NCI-H128 (cell line): ENCODE results near the gene TECPR2.

ENCODE experiments used
- DNase-seq: peaks from one replicate; lab custom pipeline; 2025; ENCODE audit not compliant: unreplicated experiment; lab: John Stamatoyannopoulos, UW

The TECPR2 gene

DNA sequence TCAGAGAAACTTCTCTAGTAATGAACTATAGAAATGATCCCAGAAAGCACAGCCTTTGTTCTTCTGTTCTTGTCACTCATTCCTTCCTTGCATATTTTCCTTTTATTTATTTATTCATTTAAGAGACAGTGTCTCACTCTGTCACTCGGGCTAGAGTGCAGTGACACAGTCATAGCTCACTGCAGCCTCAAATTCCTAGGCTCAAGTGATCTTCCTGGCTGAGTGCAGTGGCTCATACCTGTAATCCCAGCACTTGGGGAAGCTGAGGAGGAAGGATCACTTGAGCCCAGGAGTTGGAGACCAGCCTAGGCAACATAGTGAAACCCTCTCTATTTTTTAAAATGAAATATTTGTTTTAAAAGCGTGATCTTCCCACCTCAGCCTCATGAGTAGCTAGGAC lies 11.5 kb downstream of the TECPR2 start:
- no peak for DNase-seq

DNA sequence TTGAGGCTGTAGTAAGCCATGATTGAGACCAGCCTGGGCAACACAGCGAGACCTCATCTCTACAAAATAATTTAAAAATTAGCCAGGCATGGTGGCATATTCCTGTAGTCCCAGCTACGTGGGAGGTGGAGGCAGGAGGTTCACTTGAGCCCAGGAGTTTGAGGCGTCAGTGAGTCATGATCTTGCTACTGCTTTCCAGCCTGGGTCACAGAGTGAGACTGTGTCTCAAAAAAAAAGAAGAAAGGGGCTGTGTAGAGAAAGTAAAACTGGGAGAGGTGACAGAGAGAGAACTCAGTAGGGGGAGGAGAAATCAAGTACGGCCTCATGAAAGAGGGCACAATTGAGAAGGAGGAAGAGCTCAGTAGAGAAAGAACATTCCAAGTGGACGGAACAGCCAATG lies 12.4 kb downstream of the TECPR2 start:
- DNase-seq = no peak

DNA sequence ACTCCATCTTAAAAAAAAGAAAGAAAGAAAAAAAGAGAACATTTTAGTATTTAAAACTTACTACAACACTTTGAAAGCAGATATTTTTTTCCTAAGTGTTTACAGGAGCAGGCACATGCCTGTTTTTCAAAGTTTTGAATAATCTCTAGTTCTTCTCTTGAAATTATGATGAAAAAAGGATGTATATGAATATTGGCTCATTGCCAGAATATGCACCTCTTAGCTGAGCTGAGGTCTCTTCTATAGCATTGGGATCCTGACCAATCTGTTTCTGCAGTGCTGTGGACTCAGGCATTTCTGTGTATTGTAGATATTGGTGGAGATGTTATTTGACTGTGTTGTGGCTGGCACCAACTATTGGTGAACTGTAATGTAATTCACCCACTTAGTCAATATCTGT lies 15.0 kb downstream of the TECPR2 start:
- no peak for DNase-seq

DNA sequence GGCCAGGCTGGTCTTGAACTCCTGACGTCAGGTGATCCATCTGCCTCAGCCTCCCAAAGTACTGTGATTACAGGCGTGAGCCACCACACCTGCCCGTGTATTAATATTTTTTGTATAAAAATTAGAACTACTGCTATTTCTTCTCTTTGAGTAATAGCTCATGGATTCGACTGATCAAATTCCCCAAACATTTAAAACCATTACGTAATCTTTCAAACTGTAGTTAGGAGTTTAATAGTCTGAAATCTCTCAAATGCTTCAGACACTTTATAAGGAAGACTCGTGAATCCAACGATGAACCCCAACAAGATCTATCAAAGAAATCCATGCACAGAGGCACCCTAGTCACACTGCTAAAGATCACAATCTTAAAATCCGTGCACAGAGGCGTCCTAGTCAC lies 16.1 kb downstream of the TECPR2 start:
- DNase-seq = no peak

DNA sequence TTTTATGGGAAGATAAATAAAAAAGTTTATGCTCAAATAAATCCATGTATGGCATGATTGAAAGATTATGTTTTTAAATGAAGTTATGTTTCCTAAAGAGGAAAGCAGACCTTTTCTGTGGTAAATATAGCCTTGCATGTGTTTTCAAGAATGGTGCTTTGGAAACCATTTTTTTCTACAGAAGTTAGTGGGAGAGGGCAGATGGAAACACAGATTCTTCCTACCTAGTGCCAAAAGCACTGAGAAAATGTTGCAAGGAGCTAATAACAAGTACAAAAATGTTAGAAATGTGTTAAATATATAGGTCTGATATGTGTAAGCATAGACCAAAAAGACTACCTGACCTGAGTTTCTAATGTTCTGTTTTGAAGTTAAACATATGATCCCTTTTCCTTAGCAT lies 24.3 kb downstream of the TECPR2 start:
- DNase-seq = no peak

DNA sequence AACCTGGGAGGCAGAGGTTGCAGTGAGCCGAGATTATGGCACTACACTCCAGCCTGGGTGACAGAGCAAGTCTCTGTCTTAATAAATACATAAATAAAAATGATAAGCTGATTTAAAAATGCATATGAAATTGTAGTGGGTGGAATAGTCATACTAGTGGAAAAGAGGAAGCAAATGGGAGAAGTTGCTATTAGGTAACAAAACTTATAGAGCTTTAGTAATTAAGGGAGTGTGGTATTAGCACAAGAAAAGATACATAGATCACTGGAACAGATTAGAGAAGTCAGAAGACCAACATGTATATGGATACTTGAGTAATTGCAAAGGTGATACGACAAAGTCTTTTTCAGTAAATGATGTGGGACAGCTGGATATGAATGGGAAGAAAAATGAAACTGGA lies 26.5 kb downstream of the TECPR2 start:
- DNase-seq = no peak

DNA sequence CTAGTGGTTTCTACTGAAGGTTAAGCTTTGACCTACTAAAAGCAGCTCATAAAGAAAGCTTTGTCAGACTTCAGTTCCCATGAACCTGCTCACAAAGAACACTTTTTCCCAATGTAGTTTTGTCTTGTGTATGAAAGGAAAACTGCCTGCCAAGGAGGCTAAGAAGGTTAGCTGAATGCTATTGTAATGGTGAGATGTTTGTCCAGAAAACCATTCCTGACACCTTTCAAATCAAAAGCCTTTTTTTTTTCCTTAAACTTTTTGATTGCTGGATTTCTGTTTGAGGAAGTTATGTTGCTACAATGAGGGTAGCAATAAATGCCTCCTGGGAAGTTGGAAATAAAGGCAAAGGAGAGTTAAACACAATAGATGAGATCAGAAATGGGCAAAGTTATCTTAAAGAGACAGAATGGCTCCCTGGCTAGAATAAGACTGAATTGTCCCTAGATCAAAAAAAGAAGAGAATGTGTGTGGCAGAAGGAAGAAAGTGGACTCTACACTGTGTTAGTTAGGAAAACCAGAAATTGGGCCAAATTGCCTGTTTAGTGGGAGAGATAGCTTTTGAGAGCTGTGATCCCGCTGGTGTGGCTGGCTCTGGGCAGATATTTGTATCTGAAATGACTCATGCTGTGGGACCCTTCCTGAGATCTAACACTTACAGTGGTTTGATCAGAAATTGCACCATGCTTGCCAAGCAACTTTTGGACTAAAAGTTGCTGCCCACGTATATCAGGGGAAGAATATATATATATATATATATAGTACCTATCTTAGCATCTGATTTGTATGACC lies 27.5 kb downstream of the TECPR2 start:
- no peak for DNase-seq

DNA sequence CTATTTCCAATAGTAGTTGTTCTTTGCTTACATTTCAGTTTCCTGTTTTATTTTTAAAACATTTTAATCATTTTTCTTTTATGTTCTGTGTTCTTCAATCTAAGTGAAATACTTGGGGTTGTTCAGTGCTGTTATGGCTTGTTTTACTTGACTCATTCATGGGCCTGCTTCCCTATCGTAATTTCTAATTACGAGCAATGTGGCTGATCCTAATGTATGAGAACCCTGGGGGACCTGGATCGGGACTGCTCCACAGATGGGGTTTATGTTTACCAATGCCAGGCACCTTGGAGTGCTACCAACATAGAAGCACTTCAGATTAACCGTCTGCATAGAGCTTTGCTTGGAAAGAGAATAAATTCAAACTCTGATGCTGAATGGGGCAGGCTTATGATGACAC lies 29.8 kb downstream of the TECPR2 start:
- DNase-seq = no peak

DNA sequence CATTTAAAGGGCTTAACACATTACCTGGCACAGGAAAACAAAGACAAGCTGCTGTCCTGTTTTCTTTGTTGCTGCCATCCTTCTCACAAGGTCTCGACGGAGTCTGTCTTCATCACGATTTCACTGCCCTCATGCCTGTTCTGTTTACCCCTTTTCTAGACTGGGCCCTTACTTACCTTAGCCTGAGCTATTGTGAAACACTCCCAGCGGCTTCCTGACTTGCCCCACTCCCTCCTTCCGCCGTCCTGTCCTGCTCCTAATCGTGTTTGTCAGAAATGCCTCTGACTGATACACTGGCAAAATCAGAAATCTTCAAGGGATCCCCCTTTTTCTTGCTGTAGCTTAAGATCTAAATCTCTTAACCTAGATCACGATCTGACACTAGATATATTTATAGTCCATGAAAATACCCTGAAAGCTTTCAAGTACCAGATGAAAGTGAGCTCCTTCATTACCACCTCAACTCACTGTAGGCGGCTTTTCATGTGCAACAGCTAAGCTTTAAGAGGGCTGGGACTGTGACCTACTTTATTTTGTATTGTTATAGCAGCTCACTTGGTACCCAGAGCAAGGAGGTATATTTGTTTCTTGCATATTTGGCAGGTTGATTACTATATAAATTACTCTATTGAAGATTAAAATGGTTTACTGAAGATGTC lies 32.1 kb downstream of the TECPR2 start:
- no peak for DNase-seq

DNA sequence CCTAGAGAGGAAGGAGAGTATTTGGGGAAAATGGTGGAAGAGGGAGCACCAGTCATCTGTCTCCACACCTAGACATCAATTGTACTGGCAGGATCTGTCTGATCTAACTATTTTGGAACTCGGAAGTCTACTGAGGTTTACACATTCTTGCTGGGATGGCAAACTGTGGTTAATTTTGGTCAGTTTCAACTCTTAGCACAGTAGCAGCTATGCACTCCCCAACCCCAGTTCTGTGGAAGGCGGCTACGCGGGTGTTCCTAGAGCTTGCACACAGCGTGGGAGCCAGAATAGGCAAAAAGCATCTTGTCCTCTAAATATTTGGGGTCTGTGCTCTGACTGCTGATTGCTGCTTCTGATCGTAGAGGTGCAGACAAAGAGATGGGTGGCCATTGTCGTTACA lies 33.8 kb downstream of the TECPR2 start:
- no peak for DNase-seq

DNA sequence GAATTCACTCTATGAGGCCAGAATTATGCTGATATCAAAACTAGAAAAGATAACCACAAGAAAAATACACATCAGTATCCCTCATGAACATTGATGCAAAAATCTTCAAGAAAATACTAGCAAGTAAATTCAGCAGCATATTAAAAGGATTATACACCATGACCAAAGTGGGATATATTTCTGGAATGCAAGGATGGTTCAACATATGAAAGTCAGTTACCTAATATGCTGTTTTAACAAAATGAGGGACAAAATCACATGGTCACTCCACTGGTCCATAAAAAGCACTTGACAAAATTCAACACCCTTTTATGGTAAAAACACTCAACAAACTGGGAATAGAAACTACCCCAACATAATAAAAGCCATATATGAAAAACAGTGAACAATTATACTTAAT lies 40.3 kb downstream of the TECPR2 start:
- no peak for DNase-seq

DNA sequence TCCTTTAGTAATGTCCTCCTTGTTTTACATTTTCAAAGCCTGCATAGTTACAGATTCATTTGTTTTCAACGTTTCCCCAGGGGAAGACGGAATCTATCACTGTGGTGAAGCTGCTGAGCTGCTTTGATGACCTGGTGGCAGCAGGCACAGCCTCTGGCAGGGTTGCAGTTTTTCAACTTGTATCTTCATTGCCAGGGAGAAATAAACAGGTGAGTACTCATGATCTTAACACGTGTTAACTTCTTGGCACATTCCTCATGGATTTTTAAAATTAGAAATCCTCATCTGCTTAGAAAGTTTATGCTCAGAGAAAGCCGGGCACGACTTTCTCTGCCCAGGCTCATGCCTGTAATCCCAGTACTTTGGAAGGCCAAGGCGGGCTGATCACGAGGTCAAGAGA lies 44.5 kb downstream of the TECPR2 start:
- no peak for DNase-seq

DNA sequence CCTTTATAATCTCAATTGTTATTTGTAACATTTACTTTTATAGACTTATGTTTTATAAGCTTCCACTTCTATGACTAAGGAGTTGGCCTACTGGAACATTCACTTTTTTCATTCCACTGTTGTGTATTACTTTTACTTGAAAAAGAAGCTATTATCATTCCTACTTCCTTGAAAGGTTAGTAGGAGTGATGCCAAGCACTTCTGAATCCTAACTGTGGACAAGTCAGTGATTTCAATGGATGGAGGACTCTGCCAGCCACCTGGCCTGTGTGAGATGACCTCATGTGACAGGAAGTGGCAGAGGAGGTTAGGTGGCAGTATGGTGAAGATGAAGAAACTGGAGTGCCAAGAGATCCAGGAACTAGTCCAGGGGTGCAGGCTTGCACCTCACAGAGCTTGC lies 46.0 kb downstream of the TECPR2 start:
- no peak for DNase-seq

DNA sequence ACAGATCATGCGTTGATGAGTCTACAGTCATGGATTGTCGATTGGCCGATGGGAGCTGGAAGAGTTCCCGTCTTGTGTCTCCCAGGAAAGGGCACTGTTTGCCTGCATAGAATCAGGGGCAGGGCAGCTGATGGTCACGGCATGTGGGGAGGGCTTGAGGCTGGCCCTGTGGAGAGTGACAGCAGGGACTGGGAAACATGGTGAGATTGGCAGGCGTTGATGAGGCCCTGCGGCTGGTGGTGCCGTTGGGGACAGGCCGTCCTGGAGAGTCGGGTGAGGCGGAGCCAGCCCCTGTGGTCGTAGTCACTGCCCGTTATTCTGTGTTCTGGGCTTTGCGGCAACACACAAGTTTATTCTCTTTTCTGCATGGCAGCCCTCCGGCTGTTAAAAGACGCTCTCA lies 52.9 kb downstream of the TECPR2 start:
- DNase-seq = no peak

DNA sequence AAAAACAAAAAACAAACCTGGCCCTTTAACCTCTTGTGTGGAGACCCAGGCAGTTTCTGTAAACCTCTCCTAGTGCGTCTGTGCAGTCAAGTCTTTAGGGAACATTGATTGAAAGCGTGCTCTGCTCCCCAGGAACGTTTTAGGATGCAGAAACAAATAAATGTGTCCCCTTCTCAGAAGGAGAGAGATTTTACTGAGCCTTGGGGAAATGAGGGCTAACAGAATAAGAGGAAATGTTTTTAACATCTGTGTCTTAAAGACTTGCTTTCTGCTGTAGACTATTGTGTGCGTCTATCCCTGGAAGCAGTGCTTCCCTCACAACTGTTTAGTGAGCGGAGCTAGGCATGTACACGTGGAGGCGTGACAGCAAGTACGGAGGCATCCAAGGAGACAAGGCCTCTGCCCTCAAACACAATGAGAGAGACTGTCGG lies 54.3 kb downstream of the TECPR2 start:
- DNase-seq = no peak

DNA sequence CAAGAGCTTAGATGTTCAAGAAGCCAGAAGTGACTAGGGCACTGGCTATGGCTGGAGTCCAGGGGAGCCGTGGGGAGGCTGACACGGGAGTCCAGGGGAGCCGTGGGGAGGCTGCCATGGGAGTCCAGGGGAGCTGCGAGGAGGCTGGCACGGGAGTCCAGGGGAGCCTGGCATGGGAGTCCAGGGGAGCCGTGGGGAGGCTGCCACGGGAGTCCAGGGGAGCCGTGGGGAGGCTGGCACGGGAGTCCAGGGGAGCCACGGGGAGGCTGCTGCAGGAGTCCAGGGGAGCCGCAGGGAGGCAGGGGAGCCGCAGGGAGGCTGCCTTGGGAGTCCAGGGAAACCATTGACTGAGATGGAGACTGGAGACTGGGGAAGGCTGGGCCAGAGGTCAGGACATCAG lies 54.9 kb downstream of the TECPR2 start:
- no peak for DNase-seq

DNA sequence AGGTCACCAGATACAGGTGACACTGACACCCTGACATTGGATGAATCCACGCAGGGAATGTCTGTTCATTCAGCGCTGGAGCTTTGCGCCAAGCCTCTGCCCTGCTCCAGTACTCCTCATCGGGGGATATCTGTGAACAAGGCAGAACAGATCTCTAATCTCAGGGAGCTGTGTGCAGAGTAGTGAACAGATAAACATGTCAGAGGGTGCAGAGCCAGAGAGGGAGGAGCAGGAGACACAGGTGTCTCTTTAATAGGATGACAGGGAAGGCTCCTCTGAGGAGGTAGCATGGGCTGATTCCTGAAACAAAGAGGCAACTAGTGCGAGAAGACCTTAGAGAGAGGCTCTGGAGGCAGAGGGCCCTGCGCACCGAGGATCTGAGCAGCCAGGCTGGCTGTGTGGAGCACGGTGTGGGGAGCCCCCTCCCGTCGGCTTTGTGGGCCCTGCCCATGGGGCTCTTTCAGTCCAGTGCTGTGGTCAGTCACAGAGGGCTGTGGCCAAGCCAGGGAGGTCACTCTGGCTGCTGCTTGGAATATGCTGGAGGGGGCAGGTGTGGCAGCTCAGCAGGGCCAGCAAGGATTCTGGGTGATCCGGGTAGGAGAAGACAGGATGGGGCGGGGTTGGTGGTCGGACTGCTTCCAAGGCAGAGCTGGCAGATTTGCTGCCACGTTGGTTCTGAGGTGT lies 55.6 kb downstream of the TECPR2 start:
- no peak for DNase-seq

DNA sequence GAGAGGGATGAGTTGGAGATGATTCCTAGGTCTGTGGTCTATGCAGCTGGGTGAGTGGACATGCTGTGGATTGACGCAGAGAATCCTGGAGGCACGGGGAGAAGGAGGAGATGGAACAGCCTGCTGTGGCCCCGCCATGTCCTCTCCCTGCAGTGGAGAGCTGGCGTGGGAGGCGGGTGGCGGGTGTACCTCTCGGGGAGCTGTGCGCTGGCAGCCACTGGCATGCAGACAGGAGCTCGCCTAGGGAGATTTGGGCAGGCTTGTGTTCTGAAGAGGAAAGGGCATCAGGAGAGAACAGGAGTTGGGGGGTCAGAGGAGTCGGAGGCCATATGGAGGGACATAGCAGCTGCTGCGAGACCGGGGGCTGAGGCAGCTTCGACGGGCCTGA lies 56.1 kb downstream of the TECPR2 start:
- DNase-seq = no peak

DNA sequence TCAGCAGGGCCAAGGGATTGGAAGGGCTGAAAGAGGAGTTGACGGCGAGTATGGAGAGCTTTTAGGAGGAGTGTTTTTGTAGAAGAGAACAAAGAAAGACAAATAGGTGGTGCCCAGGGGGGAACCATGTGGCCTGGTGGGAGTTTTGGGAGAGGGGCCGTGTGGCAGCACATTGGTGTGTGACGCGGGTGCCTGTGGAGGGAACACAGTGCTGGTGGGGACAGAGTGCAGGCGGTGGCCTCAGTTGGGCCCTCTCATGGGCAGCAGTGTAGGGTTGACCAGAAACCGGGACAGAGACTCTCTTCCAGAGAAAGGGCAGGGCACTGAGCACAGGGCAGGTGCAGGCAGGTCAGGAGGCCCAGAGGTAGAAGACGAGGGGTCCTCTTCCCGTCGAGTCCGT lies 56.5 kb downstream of the TECPR2 start:
- no peak for DNase-seq

DNA sequence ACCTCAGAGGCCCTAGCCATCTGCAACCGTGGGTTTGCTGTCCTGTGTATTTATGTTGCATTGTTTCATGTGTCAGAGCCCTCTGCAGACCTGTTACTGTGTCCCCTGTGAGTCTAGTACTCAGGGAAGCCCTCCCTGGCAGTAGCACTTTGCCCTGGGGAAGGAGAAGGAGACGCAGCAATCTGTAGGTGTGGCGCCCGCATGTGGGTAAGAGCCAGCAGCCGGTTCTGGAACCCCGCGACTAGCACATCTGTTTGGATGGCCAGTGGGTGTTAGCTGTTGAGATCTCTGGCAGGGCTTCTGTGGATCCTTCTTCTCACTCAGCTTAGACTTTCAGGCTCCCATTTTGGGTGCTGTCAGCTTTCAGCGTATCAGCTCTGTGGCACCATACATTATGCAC lies 57.0 kb downstream of the TECPR2 start:
- no peak for DNase-seq

DNA sequence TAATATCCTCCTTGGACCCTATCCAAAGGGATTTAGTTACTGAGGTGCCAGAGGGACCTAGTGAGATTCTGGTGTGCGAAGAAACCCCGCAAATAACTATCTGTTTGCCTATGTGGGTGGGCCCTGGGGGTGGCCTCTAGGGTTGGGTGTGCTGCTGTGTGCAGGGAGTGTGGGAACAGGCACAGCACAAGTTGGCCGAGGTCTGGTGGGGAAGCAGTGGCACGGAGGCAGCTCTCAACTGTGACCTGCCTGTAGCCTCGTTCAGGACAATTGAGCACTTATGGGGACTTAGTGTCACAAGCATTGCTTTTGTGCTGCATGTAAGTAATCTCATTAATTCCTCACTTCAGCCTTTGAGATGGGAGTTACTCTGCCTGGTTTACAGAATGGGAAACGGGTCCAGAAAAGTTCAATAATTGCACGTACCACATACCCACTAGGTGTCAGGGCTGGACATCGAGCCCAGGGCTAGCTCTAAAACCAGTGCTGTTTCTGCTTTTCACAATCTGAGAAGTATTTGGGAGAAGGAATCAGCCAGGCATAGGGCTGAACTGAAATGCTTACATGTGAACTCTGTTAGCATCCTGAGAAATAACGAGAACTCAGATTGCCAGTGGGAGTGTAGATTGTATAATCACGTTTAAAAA lies 58.8 kb downstream of the TECPR2 start:
- no peak for DNase-seq

DNA sequence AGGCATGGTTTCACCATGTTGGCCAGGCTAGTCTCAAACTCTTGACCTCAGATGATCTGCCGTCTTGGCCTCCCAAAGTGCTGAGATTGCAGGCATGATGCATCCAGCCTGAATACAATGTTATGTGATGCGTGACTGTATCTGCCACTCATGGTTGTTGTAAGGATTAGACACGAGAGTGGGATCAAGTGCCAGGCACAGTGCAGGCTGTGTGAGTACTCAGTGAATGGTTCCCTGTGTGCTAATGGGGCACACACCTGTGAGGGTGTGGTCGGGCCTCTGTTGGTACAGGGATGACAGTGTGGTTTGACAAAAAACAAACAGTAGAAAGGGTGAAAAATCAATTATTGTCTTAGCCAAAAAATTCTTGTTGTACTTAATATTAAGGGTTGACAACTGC lies 61.8 kb downstream of the TECPR2 start:
- DNase-seq = no peak
